ENCODE results near the gene CRACR2A.

The CRACR2A gene

GRCh38 chr12:3593906-3594483 lies 158.9 kb downstream of the CRACR2A start:
- CTCF ChIA-PET: no interaction called here
- POLR2A ChIA-PET: no interaction called here
- Histone ChIP-seq H3K9me3 (ENCODE audit: control extremely low read depth in 1 of 5, control insufficient read depth in 4 of 5, insufficient read depth in 2 of 5, low read depth in 1 of 5, low read length in 4 of 5) (no peaks in the 10 kb centered on the region), H3K36me3 (ENCODE audit: control insufficient read depth in 4 of 4, insufficient read depth in 4 of 4, low read length in 3 of 4) (no peaks in the 10 kb centered on the region), H3K4me1 (ENCODE audit: control extremely low read depth in 1 of 4, control insufficient read depth in 4 of 4, insufficient read depth in 4 of 4, low read length in 3 of 4) (no peaks in the 10 kb centered on the region), H3K4me3 (ENCODE audit: control insufficient read depth in 1 of 7, extremely low read depth in 1 of 7, insufficient read depth in 4 of 7, low read depth in 2 of 7, low read length in 6 of 7) (no peak overlapping the region), H3K27ac (ENCODE audit: insufficient read depth in 1 of 2, low read depth in 1 of 2, low read length in 2 of 2, poor library complexity in 1 of 2, severe bottlenecking in 2 of 2) (no peak overlapping the region), H3K27me3 (replicated peaks in 2 of 5; ENCODE audit: control insufficient read depth in 4 of 5, insufficient read depth in 5 of 5, low read length in 4 of 5) (peaks cover 0 to 19% (median 0%) of the 10 kb centered on the region in 5 experiments)
- no peak for DNase-seq
- 100% methylated on average over 8 of the region's 9 CpGs for WGBS (ENCODE audit: insufficient coverage)

GRCh38 chr12:3592856-3593625 lies 159.9 kb downstream of the CRACR2A start:
- WGBS (ENCODE audit: insufficient coverage): 96% methylated on average over 27 of the region's 30 CpGs

GRCh38 chr12:3589745-3590144 lies 163.2 kb downstream of the CRACR2A start:
- Histone ChIP-seq H3K27me3 (replicated peaks in 2 of 5; ENCODE audit: control insufficient read depth in 4 of 5, insufficient read depth in 5 of 5, low read length in 4 of 5) (peaks cover 0 to 10% (median 0%) of the 10 kb centered on the region in 5 experiments), H3K27ac (ENCODE audit: insufficient read depth in 1 of 2, low read depth in 1 of 2, low read length in 2 of 2, poor library complexity in 1 of 2, severe bottlenecking in 2 of 2) (no peak overlapping the region), H3K36me3 (ENCODE audit: control insufficient read depth in 4 of 4, insufficient read depth in 4 of 4, low read length in 3 of 4) (no peaks in the 10 kb centered on the region), H3K9me3 (ENCODE audit: control extremely low read depth in 1 of 5, control insufficient read depth in 4 of 5, insufficient read depth in 2 of 5, low read depth in 1 of 5, low read length in 4 of 5) (peaks cover 0 to 4% (median 0%) of the 10 kb centered on the region in 5 experiments), H3K4me3 (ENCODE audit: control insufficient read depth in 1 of 7, extremely low read depth in 1 of 7, insufficient read depth in 4 of 7, low read depth in 2 of 7, low read length in 6 of 7) (no peak overlapping the region), H3K4me1 (ENCODE audit: control extremely low read depth in 1 of 4, control insufficient read depth in 4 of 4, insufficient read depth in 4 of 4, low read length in 3 of 4) (no peaks in the 10 kb centered on the region)
- ChIA-PET POLR2A (no interaction called here), CTCF (no interaction called here)
- 100% methylated on average over 1 of the region's 3 CpGs for WGBS (ENCODE audit: insufficient coverage)
- no peak for DNase-seq

More at GRCh38 chr12:3592856-3593625, 159.9 kb downstream of the CRACR2A start:
- no peak overlapping the region for H3K27ac ChIP-seq (ENCODE audit: insufficient read depth in 1 of 2, low read depth in 1 of 2, low read length in 2 of 2, poor library complexity in 1 of 2, severe bottlenecking in 2 of 2)
- peaks cover 0 to 15% (median 0%) of the 10 kb centered on the region in 5 experiments for H3K27me3 ChIP-seq (replicated peaks in 2 of 5; ENCODE audit: control insufficient read depth in 4 of 5, insufficient read depth in 5 of 5, low read length in 4 of 5)
- CTCF ChIA-PET: no interaction called here
- POLR2A ChIA-PET: no interaction called here
- no peaks in the 10 kb centered on the region for H3K36me3 ChIP-seq (ENCODE audit: control insufficient read depth in 4 of 4, insufficient read depth in 4 of 4, low read length in 3 of 4)
- H3K4me3 ChIP-seq (ENCODE audit: control insufficient read depth in 1 of 7, extremely low read depth in 1 of 7, insufficient read depth in 4 of 7, low read depth in 2 of 7, low read length in 6 of 7): no peak overlapping the region
- H3K4me1 ChIP-seq (ENCODE audit: control extremely low read depth in 1 of 4, control insufficient read depth in 4 of 4, insufficient read depth in 4 of 4, low read length in 3 of 4): no peaks in the 10 kb centered on the region
- DNase-seq: no peak
- no peaks in the 10 kb centered on the region for H3K9me3 ChIP-seq (ENCODE audit: control extremely low read depth in 1 of 5, control insufficient read depth in 4 of 5, insufficient read depth in 2 of 5, low read depth in 1 of 5, low read length in 4 of 5)

GRCh38 chr12:3587402-3588013 lies 165.4 kb downstream of the CRACR2A start:
- Histone ChIP-seq H3K4me3 (ENCODE audit: control insufficient read depth in 1 of 7, extremely low read depth in 1 of 7, insufficient read depth in 4 of 7, low read depth in 2 of 7, low read length in 6 of 7) (no peak overlapping the region), H3K27me3 (replicated peaks in 2 of 5; ENCODE audit: control insufficient read depth in 4 of 5, insufficient read depth in 5 of 5, low read length in 4 of 5) (peaks cover 0 to 6% (median 0%) of the 10 kb centered on the region in 5 experiments), H3K9me3 (ENCODE audit: control extremely low read depth in 1 of 5, control insufficient read depth in 4 of 5, insufficient read depth in 2 of 5, low read depth in 1 of 5, low read length in 4 of 5) (peaks cover 0 to 9% (median 4%) of the 10 kb centered on the region in 5 experiments), H3K4me1 (ENCODE audit: control extremely low read depth in 1 of 4, control insufficient read depth in 4 of 4, insufficient read depth in 4 of 4, low read length in 3 of 4) (no peaks in the 10 kb centered on the region), H3K36me3 (ENCODE audit: control insufficient read depth in 4 of 4, insufficient read depth in 4 of 4, low read length in 3 of 4) (no peaks in the 10 kb centered on the region), H3K27ac (ENCODE audit: insufficient read depth in 1 of 2, low read depth in 1 of 2, low read length in 2 of 2, poor library complexity in 1 of 2, severe bottlenecking in 2 of 2) (no peak overlapping the region)
- no peak for DNase-seq
- ChIA-PET CTCF (no interaction called here), POLR2A (no interaction called here)
- no CpG with 5 or more reads among the region's 9 CpGs for WGBS (ENCODE audit: insufficient coverage)

- ChIA-PET POLR2A (no interaction called here), CTCF (no interaction called here)
- WGBS (ENCODE audit: insufficient coverage): 94% methylated on average over 8 of the region's 8 CpGs
- H3K4me3 ChIP-seq (ENCODE audit: control insufficient read depth in 1 of 7, extremely low read depth in 1 of 7, insufficient read depth in 4 of 7, low read depth in 2 of 7, low read length in 6 of 7): no peak overlapping the region
- no peaks in the 10 kb centered on the region for H3K36me3 ChIP-seq (ENCODE audit: control insufficient read depth in 4 of 4, insufficient read depth in 4 of 4, low read length in 3 of 4)
- H3K27me3 ChIP-seq (replicated peaks in 2 of 5; ENCODE audit: control insufficient read depth in 4 of 5, insufficient read depth in 5 of 5, low read length in 4 of 5): peaks cover 0 to 6% (median 0%) of the 10 kb centered on the region in 5 experiments
- H3K9me3 ChIP-seq (ENCODE audit: control extremely low read depth in 1 of 5, control insufficient read depth in 4 of 5, insufficient read depth in 2 of 5, low read depth in 1 of 5, low read length in 4 of 5): peaks cover 0 to 9% (median 4%) of the 10 kb centered on the region in 5 experiments
- H3K27ac ChIP-seq (ENCODE audit: insufficient read depth in 1 of 2, low read depth in 1 of 2, low read length in 2 of 2, poor library complexity in 1 of 2, severe bottlenecking in 2 of 2): no peak overlapping the region
- H3K4me1 ChIP-seq (ENCODE audit: control extremely low read depth in 1 of 4, control insufficient read depth in 4 of 4, insufficient read depth in 4 of 4, low read length in 3 of 4): no peaks in the 10 kb centered on the region
- DNase-seq: no peak
Observed at GRCh38 chr12:3583656-3584334, 169.1 kb downstream of the CRACR2A start.

- ChIA-PET CTCF (no interaction called here), POLR2A (no interaction called here)
- Histone ChIP-seq H3K36me3 (ENCODE audit: control insufficient read depth in 4 of 4, insufficient read depth in 4 of 4, low read length in 3 of 4) (no peaks in the 10 kb centered on the region), H3K27ac (ENCODE audit: insufficient read depth in 1 of 2, low read depth in 1 of 2, low read length in 2 of 2, poor library complexity in 1 of 2, severe bottlenecking in 2 of 2) (no peak overlapping the region), H3K9me3 (ENCODE audit: control extremely low read depth in 1 of 5, control insufficient read depth in 4 of 5, insufficient read depth in 2 of 5, low read depth in 1 of 5, low read length in 4 of 5) (peaks cover 0 to 9% (median 0%) of the 10 kb centered on the region in 5 experiments), H3K27me3 (replicated peaks in 2 of 5; ENCODE audit: control insufficient read depth in 4 of 5, insufficient read depth in 5 of 5, low read length in 4 of 5) (peaks cover 0 to 13% (median 0%) of the 10 kb centered on the region in 5 experiments), H3K4me1 (ENCODE audit: control extremely low read depth in 1 of 4, control insufficient read depth in 4 of 4, insufficient read depth in 4 of 4, low read length in 3 of 4) (no peaks in the 10 kb centered on the region), H3K4me3 (ENCODE audit: control insufficient read depth in 1 of 7, extremely low read depth in 1 of 7, insufficient read depth in 4 of 7, low read depth in 2 of 7, low read length in 6 of 7) (no peak overlapping the region)
- 97% methylated on average over 13 of the region's 13 CpGs for WGBS (ENCODE audit: insufficient coverage)
- no peak for DNase-seq
Observed at GRCh38 chr12:3580094-3580749, 172.7 kb downstream of the CRACR2A start.
